Midbrain (tissue), 1 donor: Measurements from ENCODE around the gene MEP1A.
A peak's percentile ranks its signal among the peaks of the same experiment; 100 is the strongest.
"Not testable (repeated sequence)": the region's sequence is repeated elsewhere in the genome, so short reads cannot be mapped to it uniquely, and the experiment has no call there.

Experiments
- DNase-seq: peaks from one replicate; lab custom pipeline; 2025; lab: John Stamatoyannopoulos, UW

The MEP1A gene

DNA sequence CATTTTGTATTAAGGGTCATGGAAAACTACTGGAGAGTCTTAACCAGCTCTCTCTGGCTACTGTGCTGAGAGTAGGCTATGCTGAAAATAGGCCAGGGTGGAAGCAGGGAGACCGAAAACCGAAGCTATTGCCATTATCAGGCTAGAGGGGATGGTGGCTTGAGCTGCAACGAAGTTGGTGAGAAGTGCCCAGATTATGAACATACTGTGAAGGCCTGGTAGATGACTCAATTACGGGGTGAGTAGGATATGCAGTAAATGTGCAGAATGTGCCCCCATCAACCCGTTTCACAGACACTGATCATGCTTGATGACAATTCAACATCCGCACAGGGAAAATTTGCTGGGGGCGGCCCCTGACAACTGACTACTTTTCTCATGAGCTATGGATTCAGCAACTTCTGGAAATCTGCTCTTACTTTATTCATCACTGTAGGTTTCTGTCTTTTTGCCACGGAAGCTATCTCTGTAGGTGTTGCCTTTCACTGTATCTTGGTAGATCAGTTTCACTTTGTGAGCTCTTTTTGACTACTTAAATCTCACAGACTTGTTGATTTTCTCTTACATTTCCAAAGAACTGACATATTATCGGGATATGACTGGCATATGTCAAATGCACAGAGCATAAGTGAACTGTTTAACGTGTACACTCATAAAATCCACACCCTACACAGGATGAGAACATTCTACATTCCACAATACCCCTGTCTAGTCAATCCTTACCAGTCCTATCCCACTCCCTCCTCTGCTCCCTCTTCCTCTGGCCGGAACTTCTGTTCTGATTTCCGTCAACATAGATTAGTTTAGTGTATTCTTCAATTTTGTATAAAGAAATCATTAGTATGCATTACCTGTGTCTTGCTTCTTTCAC is 15.5 kb upstream of the MEP1A start:
- no peak for DNase-seq

DNA sequence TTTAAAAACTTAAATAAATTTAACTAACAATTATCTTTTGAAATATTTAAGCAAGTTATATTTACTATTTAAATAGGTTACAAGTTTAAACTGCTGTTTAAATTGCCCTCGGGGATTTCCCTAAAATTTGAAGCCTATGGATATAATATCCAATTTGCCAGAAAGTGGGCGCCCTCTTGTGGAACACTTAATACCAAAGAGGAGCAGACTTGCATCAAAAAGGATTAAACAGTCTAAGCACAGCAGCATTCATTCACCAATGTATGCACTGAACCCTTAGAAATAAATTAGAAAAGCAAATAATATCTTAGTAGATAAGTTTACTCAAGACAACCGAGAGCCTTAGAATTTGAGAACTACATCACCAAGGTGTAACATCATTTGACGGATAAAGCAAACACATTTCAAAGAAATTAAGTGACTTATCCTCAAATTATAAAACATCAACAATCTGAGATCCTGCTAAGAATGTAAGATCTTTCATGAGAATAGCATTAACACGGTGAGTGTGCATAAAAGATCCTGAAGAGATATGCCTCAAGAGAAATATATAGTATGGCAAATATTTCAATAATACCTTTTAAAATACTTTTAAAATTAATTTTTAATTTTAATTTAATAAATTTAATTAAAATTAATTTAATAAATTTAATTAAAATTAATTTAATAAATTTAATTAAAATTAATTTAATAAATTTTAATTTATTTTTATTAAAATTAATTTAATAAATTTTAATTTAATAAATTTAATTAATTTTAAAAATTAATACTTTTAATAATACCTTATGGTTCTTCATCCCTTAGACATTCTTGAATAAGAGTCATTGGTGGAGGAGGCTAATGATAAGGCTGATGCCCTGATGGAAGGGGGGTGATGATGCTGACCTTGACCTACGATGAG is 11.5 kb upstream of the MEP1A start:
- peak; percentile 74 for DNase-seq

DNA sequence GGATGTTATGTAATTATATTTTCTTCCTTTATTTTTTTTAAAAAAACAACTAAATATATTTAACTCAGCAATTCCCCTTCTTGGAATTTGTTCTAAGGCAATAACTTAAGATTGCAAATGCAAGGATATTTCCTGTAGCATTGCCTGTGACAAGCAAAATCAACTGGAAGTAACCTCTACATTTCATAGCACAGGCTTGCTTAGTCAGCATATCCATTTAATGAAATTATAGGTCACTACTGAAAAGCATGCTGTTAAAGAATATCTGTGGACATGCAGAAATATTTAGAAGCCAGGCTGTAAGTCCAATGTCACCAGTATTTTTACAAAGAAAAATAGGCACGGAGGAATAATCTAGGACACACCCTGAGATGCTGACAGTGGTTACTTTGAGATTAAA is 8.7 kb upstream of the MEP1A start:
- no peak for DNase-seq

DNA sequence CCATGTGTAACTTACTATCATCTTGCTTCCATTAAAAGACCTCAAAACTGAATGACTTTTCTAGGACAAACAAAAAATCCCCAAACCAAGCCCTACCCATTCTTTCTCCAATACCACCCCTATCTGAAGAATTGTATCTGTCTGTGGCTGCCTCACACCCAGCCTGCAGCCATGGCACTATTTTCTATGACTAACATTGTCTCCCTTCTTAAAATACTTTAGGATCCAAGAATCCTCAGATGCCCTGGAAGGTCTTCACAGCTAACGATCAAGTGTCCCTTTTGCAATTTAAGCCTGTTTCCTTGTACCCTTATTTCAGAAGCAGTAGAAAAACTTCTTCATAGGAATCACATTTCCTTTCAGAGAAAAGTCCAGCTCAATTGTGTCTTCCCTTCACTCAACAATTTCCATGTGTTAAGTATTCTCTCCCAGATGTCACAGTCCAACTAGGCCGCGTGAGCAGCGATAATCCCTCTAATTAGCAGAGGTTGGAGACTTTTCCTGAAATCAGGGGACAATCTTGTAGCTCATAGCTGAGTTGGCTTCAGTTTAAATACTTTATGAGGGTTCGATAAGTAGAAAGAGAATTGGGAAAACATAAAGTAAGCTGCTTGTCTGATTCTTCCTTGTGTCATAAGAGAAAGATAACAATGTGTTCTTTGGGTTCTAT is 5.2 kb upstream of the MEP1A start:
- DNase-seq: no peak

DNA sequence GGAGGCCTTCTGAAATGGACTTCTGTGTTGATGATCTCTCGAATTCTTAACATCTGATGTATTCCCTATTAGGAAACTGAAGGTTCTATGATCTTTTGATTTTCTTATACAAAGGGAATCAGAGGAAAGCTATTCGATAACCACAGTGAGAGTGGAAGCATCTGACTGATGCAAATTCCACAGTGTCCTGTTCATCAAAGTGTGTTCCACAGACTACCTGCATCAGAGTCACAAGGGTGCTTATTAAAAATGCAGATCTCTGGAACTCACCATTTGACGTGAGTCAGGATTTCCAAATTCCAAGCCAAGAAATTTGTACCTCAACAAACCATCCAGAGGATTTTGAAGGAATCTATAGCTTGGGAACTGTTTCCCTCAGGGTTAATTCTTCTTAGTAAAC is 4.4 kb upstream of the MEP1A start:
- no peak for DNase-seq

DNA sequence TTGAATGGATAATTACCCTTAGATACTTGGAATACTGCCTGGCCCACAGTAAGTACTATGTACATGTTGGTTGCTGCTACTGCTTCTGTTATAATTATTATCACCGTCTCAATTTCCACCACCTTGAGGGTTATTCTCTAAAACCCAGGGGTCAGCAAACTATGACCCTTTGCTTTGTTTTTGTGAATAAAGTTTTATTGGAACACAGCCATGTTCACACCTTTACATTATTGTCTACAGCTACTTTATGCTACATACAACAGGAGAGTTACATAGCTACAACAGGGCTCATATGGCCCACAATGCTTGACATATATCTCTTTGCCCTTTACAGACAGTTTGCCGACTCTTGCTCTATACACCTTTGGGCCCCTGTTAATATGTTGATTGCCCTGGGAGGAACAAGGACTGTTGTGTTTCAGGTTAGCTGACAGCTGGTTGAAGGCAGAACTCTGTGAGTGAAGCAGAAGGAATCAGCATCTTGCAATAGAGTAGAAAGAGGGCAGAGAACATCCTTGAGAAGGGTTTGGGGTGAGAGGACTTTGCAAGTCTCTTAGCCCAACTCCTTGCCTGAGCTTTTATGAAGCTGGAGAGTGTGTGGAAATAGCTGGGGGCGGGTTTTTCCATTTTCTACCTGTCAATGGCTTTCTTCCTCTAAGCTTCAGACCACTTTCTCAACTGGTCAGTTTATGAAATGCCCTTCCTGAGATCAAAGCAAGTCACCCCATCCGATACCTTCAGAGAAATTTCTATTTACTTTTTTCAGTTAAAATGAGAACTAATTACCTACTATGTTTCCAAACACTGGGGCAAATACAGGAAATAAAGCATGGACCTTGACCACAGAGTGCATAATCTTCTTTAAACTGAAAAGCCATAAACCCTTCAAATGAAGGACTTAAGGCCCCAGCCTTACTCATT is 3.5 kb upstream of the MEP1A start:
- DNase-seq: no peak

DNA sequence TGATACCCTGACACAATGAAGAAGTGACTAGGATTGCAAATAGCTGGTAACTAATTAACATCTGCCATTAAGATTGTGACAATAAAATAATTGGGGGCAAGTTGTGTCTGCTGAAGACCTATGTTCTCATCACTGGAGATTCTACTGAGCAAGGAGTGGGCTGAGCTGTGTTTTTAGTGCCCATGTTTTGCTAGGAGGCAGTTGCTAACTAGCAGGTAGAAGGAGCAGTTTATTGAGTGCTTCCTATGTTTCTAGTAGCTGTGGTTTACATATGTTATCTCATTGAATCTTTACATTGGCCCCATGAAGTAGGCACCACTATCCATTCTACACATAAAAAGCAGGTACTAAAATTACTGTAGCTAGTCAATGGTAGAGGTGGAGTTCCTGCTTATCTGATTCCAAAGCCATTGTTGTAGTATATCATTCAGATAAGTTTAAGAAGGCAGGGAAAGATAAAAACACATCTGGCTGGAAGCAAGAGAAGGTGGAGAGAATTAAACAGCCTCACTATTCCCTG is 2.8 kb upstream of the MEP1A start:
- no peak for DNase-seq

DNA sequence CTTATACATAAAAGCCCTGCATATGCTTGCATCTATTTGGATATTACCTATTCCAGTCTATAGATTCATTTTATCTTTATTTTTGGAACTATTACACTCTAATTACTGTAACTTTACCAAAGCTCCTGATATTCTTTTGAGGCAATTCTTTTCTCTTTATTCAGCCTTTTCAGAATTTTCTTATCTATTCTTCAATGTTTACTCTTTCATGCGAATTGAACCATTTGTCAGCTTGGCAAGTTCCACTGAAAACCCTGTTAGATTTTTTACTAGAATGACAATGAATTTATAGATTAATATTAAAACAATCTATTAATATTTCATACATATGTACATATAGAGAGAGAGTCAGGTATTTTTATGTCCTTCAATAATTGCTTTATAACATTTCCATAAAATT is 554 bp upstream of the MEP1A start:
- no peak for DNase-seq

DNA sequence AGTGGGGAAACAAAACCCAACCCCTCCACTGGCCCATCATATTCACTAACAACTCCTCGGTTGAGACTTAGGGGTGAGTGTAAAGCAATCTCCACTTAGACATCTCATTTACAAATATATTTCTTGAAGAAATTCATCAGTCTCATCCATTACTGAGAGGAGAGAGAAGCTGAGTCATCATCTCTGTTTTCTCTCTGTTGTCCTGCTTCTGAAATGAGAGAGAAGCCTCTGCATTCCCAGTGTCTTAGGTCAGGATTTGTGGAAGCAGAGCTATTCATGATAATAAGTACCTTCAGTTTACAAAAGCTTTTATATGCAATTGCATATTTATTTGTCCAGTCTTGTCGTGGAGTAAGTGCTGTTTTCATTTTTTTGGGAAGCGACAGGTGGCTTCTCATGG is 879 bp downstream of the MEP1A start:
- DNase-seq: no peak

DNA sequence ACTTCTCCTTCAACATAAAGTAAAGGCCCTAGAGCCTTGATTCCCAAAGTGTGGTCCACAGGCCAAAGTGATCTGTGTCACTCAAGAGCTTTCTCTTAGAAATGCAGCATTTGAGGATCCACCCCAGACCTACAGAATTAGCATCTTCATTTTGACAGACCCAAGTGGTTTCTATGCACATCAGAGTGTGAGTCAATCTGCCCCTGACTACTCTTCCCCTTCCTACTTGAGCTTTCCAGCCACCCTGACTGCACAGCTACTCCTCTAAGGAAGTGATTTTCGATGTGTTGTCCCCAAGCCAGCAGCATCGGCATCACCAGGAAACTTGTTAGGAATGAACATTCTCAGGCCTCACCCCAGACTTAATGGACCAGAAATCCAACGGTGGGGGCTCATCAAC is 2.6 kb downstream of the MEP1A start:
- DNase-seq: no peak

DNA sequence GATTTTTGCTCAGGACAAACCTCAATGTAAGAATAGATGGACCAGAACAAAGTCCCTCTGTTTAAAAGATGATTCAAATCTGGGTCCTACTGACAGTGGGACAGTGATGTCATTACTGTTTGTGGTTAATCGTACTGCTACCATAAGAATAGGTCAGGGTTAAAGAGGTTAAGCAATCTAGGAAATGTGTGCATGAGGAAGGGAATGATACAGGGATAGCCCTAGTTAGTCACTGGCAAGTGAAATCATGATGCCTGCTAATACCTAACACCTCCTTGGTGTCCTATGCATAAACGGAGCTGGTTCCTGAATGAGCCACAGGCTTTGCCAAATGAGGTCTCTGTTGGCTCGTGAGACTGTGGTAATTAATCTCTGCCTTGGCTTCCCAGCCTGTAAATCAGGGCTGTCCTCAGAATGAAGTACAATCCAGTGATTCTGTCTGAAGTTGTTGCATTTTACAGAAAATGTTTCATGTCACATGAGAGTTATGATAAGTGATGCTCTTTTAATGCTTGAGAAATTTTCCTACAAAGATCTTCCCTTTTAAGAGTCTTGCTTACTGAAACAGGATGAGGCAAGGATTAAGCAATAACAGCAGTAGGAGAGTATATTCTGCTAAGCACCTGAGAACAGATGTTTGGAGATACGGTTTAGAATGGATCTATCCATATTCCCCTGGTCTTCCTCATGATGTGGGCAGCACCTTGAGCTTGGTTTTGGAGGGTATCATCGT is 3.8 kb downstream of the MEP1A start:
- DNase-seq: no peak

DNA sequence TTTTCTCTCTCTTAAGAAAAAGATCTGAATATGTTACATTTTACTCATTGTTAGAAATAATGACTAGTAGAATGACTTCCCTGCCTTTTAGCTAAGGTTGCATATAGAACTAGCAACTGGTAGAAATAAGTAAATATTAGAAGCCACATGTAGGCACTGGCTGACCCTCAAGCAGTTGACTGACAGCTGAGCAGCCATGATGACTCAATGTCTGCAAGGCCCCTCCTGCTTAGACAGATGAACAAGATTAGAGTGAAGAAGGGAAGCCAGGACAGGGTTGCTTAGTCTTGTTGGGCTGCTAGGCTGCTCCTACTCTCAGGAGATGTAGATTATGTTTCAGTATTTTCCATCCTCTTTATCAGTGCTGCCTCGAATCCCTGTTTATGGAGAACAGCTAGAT is 6.5 kb downstream of the MEP1A start:
- DNase-seq: no peak

DNA sequence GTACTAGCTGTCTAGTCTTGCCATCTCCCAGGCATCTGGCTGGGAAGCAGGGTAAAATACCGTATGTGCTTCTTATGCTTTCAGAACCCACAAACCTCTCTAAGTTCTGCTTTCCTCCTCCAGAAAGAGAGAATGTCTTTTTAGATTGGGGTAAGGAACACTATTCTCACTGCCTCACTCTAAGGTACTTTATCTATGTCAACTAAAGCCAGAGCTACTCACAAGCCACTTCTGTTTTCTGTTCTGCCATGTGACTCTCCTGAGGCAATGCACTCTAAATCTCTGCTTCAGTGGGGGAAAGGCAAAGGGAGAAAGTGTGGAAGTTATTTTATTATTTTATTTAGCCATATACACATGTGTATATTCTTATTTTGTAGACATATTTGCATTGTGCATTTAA is 15.6 kb downstream of the MEP1A start:
- peak; percentile 2 for DNase-seq

DNA sequence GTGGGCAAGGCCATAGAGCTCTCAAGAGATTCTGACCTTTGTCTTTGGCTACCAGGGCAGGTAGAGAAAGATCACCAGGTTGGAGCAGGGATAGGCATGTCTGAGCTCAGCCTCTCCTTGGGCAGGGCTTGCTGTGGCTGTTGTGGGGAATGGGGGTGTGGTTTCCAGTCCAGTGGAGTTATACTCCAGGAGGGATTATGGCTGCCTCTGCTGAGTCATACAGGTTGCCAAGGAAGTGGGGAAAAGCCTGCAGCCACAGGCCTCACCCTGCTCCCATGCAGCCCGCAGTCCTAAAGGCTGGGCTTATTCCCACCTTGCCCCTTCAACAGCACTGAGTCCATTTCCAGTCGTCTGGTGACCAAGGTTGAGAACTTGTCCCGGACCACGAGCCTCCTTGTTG is 21.9 kb downstream of the MEP1A start:
- DNase-seq: no peak

DNA sequence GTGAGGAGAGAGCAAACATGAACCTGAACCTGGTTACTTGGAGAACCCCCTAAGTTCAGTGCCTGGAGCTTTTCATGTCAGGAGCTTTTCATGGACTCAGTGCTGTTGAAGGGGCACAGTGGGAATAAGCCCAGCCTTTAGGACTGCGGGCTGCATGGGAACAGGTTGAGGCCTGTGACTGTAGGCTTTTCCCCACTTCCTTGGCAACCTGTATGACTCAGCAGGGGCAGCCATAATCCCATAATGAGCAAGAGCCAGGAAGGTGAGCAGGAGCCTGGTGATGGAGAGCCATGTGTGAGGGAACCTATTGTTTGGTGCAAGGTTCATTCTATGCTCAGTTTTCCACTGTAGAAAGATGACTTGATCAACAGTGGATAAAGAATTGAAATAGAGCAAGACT is 23.4 kb downstream of the MEP1A start:
- no peak for DNase-seq

DNA sequence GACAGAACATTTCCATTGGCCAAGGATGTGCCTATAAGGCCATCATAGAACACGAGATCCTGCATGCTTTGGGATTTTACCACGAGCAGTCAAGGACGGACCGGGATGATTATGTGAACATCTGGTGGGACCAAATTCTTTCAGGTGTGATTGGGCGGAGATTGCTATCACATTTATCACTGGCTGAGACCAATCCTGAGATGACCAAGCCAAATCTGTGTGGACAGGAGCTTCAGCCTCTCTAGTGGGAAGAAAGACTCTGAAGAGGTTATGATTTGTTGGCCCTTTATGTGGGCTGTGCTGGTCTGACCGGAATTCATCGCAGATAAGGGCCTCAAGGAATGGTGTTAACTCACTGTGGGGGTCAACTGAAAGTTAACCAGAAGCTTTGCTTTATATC is 26.4 kb downstream of the MEP1A start:
- DNase-seq: no peak

DNA sequence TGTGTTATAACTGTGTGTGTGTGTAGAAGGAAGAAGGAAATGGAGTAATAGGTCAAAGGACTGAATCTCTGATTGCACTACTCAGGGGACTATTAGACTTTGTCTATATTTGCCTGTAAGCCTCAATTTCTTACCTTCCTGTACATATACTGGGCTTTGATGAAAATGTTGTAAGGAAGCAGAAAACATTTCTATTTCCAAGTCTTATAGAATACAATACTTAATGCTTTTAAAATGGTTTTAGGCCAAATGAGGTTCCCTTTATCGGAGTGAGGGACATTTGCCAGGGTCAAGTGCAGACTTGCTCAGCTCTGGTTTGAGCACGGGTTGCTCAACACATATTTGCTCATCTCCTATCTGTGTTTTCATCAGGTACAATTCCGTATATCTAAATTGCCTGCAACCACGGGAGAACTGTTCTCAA is 28.3 kb downstream of the MEP1A start:
- DNase-seq: no peak

DNA sequence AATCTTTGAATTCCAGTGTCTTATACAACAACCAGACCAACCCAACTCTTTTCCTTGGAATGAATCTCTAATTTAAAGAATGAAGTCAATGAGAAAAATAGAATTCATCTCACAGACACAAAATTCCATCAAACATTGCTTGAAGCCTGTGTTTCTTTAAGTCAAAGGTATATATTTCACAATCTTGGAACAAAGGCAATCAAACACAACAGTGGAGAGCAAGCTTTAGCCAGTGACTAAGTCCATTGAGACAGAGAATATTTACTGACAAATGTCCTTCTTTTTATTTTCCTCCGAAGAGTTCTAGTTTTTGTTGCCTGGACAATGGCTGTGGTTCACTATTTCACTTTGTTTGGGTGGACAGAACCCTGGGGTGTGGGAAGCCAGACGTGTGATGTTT is 35.8 kb downstream of the MEP1A start:
- DNase-seq: no peak

DNA sequence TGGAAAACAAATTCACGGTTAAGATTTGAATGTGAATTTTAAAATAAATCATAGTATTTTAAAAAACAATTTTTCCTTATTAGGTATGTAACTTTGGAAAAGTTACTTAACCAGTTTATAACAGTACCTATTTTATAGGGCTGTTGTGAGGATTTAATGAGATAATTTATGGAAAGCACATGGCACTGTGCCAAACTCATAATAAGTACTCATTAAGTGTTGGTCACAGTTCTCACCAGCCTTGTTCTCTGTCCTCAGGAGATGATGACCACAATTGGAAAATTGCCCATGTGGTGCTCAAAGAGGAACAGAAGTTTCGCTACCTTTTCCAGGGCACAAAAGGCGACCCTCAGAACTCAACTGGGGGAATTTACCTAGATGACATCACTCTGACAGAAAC is 39.6 kb downstream of the MEP1A start:
- DNase-seq: no peak

DNA sequence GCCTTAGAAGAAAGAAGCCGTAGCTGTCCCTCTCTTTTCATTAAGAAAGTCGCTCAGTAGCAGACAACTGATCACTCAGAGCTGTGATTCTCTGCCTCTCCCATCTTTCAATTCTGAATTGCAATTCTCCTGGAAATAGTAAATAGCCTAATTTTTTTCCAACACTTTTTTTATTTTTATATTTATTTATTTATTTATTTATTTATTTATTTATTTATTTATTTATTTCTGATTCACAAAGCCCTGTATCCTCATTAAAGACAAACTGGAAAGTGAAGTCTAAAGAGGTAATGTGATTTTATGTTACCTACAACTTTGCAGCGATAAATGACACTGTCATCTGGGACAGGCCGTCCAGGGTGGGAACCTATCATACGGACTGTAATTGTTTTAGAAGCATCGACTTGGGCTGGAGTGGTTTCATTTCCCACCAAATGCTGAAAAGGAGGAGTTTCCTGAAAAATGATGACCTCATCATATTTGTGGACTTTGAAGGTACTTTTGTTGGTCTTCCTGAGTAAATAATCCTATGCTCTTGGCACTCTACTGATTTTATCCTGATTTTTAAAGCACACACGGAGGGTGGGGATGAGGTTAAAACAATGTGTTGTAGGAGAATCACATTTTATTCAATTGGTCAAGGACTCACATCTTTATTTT is 41.2 kb downstream of the MEP1A start:
- DNase-seq: not testable (repeated sequence)
